CD4-positive, alpha-beta T cell (primary cell): Measurements from ENCODE around the gene CAMTA1. TPM values are rescaled to one million over a fixed set of nuclear protein-coding genes. Genes with fewer than 3 reads are reported as not detected.

ENCODE experiments used
- ATAC-seq: fragments of 200-7000 bp; cut with Tn5 transposase; one replicate; pipeline ENCODE4 v1.10.0; 2022; ENCODE audit warnings: mild to moderate bottlenecking; ENCODE audit not compliant: poor library complexity
- CTCF ChIA-PET: fragments of 350-600 bp; sonication (Branson Sonifier 250); formaldehyde crosslinking; loops from one replicate; lab custom pipeline; 2021; ENCODE audit warnings: antibody characterized with exemption, inconsistent platforms; lab: Charles Lee
- POLR2A ChIA-PET: fragments of 350-600 bp; sonication (Branson Sonifier 250); formaldehyde crosslinking; loops from one replicate; lab custom pipeline; 2021; ENCODE audit warnings: antibody characterized with exemption, inconsistent platforms; lab: Charles Lee
- DNase-seq, 14 experiments: peaks; one replicate each; pipeline ENCODE4 v3.0.0-alpha.2; 2013 to 2020; ENCODE audit warnings: mixed read lengths in 2 of 14
- H3K27ac ChIP-seq, 2 donors: one replicate each; pipeline versions ENCODE4 v1.5.1 to v1.7.0; 2013; ENCODE audit warnings: low read length in 2 of 2, low read depth in 1 of 2, mild to moderate bottlenecking in 1 of 2
- H3K27me3 ChIP-seq, 2 experiments: 1 replicate in 1 of 2; 2 replicates in 1 of 2; pipeline versions ENCODE4 v1.6.1 to v1.7.0; 2013; ENCODE audit warnings: low read length in 2 of 2, control low read depth in 1 of 2, mild to moderate bottlenecking in 1 of 2, moderate library complexity in 1 of 2; ENCODE audit not compliant: insufficient read depth in 2 of 2, control insufficient read depth in 1 of 2
- H3K36me3 ChIP-seq: one replicate; pipeline ENCODE4 v1.6.1; 2013; ENCODE audit warnings: low read length, control low read depth; ENCODE audit not compliant: insufficient read depth
- H3K4me1 ChIP-seq: one replicate; pipeline ENCODE4 v1.6.1; 2013; ENCODE audit warnings: low read length, control low read depth; ENCODE audit not compliant: insufficient read depth
- H3K4me3 ChIP-seq: one replicate; pipeline ENCODE4 v1.5.1; 2013; ENCODE audit warnings: mild to moderate bottlenecking, low read length, moderate library complexity
- H3K9me3 ChIP-seq, 2 experiments: 1 replicate in 1 of 2; 2 replicates in 1 of 2; pipeline versions ENCODE4 v1.6.1 to v1.7.0; 2013; ENCODE audit warnings: low read length in 2 of 2, mild to moderate bottlenecking in 2 of 2, control low read depth in 1 of 2, moderate library complexity in 1 of 2; ENCODE audit not compliant: control insufficient read depth in 1 of 2, insufficient read depth in 1 of 2
- H3K27ac Mint-ChIP-seq: one replicate; pipeline ENCODE4 v1.8.0; 2020; ENCODE audit warnings: mixed read lengths
- H3K27me3 Mint-ChIP-seq: one replicate; pipeline ENCODE4 v1.8.0; 2021; ENCODE audit warnings: mixed read lengths
- H3K36me3 Mint-ChIP-seq: one replicate; pipeline ENCODE4 v1.8.0; 2021; ENCODE audit warnings: low read depth, mixed read lengths
- H3K4me1 Mint-ChIP-seq: one replicate; pipeline ENCODE4 v1.8.0; 2021; ENCODE audit warnings: low read depth, mixed read lengths
- H3K4me3 Mint-ChIP-seq: one replicate; pipeline ENCODE4 v1.8.0; 2020; ENCODE audit warnings: mild to moderate bottlenecking, mixed read lengths
- H3K9me3 Mint-ChIP-seq: one replicate; pipeline ENCODE4 v1.8.0; 2020; ENCODE audit warnings: mixed read lengths
- intact Hi-C, 2 experiments: fragments of 100-400 bp; cut with DNase I in 1 of 2; cut with micrococcal nuclease in 1 of 2; formaldehyde crosslinking; loops; one replicate each; pipeline versions ENCODE4 v1.15.1 to v1.9.0; 2023 to 2025; cut with DNase I, micrococcal nuclease
- total RNA-seq, 174 experiments: library from RNA in 2 of 174; stranded (reverse) in 2 of 174; gene quantifications; one replicate each; pipeline ENCODE4 v1.2.3 and lab custom pipeline; 2021 to 2026
- TF ChIP-seq, protein P1 (sequence below): fragments of 200-600 bp; IDR thresholded peaks from one replicate; pipeline ENCODE4 v1.8.0; 2022; ENCODE audit warnings: antibody characterized with exemption, mild to moderate bottlenecking

The CAMTA1 gene
- total RNA-seq, 2 experiments from 2014 or later: 38.6 to 39.3 TPM

DNA sequence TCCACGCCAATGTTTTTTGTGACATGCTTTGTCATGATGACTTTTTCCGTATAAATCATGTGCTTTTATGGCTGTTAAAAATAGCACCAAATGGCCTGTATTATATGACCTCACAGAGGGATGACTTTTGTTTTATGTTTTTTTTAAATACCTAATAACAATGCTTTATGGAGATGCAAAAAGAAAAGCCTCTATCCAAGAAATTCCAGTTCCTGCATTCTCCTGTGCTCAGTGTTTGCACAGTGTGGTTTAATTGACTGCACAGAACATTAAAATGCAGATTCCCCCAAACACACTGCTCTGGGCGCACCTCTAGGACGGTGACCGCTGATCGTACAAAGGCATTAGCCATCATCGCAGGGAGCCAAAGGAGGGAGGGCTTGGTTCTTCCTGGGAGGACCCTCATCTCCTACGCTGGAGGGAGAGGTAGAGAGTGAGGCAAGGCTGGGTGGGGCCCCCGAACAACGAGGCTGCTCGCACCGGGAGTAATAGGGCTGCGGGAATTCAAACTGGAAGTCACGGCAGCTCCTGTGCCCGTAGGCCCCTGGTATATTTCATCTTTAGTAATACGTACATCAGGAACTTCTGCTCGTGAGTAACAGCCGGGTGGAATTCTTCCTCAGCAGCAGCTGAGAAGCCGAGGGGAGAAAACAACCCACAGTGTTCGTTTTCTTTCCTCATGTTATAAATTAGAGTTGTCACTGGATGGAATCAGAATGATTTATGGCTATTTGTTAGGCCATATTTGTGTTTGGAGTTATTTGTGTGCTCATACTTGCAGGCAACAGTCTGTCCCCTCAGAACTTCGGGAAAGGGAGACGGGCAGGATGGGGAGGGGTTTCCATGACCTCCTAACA lies 465.6 kb downstream of the CAMTA1 start:
- H3K27me3 ChIP-seq: peaks cover 2 to 17% of the 10 kb centered on the region in 2 experiments
- DNase-seq: no peak
- H3K4me3 ChIP-seq: no peak overlapping the region
- TF ChIP-seq, protein P1, sequence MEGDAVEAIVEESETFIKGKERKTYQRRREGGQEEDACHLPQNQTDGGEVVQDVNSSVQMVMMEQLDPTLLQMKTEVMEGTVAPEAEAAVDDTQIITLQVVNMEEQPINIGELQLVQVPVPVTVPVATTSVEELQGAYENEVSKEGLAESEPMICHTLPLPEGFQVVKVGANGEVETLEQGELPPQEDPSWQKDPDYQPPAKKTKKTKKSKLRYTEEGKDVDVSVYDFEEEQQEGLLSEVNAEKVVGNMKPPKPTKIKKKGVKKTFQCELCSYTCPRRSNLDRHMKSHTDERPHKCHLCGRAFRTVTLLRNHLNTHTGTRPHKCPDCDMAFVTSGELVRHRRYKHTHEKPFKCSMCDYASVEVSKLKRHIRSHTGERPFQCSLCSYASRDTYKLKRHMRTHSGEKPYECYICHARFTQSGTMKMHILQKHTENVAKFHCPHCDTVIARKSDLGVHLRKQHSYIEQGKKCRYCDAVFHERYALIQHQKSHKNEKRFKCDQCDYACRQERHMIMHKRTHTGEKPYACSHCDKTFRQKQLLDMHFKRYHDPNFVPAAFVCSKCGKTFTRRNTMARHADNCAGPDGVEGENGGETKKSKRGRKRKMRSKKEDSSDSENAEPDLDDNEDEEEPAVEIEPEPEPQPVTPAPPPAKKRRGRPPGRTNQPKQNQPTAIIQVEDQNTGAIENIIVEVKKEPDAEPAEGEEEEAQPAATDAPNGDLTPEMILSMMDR: no peak
- H3K4me1 Mint-ChIP-seq: no peaks in the 10 kb centered on the region
- ChIA-PET POLR2A (no interaction called here), CTCF (no interaction called here)
- H3K36me3 ChIP-seq: no peaks in the 10 kb centered on the region
- H3K9me3 Mint-ChIP-seq: no peaks in the 10 kb centered on the region
- H3K4me3 Mint-ChIP-seq: no peak overlapping the region
- H3K27me3 Mint-ChIP-seq: peaks cover 35% of the 10 kb centered on the region
- no peaks in the 10 kb centered on the region for H3K36me3 Mint-ChIP-seq
- no peaks in the 10 kb centered on the region for H3K4me1 ChIP-seq
- no peak for ATAC-seq
- no peak overlapping the region for H3K27ac Mint-ChIP-seq
- H3K9me3 ChIP-seq: peaks cover 0 to 13% of the 10 kb centered on the region in 2 experiments
- intact Hi-C loops: no loop called here
- H3K27ac ChIP-seq: no peak overlapping the region

DNA sequence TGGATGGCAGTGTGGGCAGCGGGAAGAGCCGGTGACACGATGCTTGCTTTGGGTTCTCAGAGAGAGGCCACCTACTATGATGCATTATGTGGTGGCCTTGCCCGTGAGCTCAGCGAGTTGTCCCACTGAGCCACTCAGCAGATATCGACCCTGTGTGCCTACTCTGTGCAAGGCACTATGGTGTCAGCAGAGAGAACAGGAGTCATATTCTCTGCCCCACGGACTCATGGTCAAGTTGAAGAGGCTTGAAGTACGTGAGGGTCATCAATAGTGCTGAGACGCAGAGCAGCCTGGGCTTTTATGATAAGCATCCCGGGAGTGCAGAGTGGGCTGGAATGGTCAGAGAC lies 466.2 kb downstream of the CAMTA1 start:
- no peak for DNase-seq
- peaks cover 0 to 7% of the 10 kb centered on the region in 2 experiments for H3K9me3 ChIP-seq
- Mint-ChIP-seq H3K27me3 (peaks cover 29% of the 10 kb centered on the region), H3K27ac (no peak overlapping the region), H3K9me3 (no peaks in the 10 kb centered on the region), H3K36me3 (no peaks in the 10 kb centered on the region), H3K4me1 (no peaks in the 10 kb centered on the region), H3K4me3 (no peak overlapping the region)
- no peak overlapping the region for H3K4me3 ChIP-seq
- TF ChIP-seq, protein P1: no peak
- ChIA-PET CTCF (no interaction called here), POLR2A (no interaction called here)
- H3K36me3 ChIP-seq: no peaks in the 10 kb centered on the region
- H3K4me1 ChIP-seq: no peaks in the 10 kb centered on the region
- H3K27ac ChIP-seq: no peak overlapping the region
- H3K27me3 ChIP-seq: peaks cover 2 to 13% of the 10 kb centered on the region in 2 experiments
- ATAC-seq: no peak
- intact Hi-C loops: no loop called here

DNA sequence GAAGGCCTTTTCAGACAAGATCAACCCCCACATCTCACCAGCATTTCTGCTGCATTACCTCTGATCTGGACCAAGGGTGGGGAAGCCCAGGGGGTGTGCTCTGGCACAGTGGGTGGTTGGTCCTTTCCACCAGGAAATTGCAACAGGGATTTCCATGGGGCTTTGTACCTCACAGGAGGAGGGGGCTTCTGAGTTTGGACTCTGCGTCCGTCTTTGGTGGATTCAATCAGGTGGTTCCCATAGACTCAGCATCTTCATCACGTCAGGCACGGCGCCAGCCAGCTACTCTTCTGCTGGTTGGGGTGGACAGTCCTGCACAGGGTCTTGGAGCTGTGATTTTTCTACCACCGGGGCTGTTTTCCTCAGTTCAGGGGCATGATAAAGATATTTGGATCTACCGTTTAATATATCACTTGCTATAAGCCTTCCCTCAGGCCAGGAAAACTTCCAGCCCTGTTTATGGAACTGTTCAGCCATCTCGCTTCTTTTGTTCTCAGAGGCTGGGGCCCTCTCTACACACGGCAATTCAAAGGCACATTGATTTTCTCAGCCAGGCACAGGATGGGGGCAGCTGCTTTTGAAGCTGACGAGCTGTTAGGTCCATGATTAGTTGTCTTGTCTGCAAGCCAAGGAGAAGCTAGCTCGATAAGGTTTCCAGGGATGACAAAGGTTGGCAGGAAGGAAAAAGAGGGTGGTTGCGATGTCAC lies 467.3 kb downstream of the CAMTA1 start:
- Mint-ChIP-seq H3K4me1 (no peaks in the 10 kb centered on the region), H3K4me3 (no peak overlapping the region), H3K9me3 (no peaks in the 10 kb centered on the region), H3K36me3 (no peaks in the 10 kb centered on the region), H3K27ac (no peak overlapping the region), H3K27me3 (peaks cover 17% of the 10 kb centered on the region)
- DNase-seq (no peak), ATAC-seq (no peak)
- CTCF ChIA-PET: no interaction called here
- POLR2A ChIA-PET: no interaction called here
- Histone ChIP-seq H3K4me3 (no peak overlapping the region), H3K36me3 (no peaks in the 10 kb centered on the region), H3K9me3 (peaks cover 0 to 7% of the 10 kb centered on the region in 2 experiments), H3K27me3 (peaks cover 2 to 4% of the 10 kb centered on the region in 2 experiments), H3K4me1 (no peaks in the 10 kb centered on the region), H3K27ac (no peak overlapping the region)
- TF ChIP-seq, protein P1: no peak
- intact Hi-C loops: no loop called here
